Duodenal mucosa (tissue), 2 donors: Measurements from ENCODE around the gene YKT6.
"Not testable (repeated sequence)": the region's sequence is repeated elsewhere in the genome, so short reads cannot be mapped to it uniquely, and the experiment has no call there.

Source experiments
- H3K27ac ChIP-seq: one replicate; pipeline ENCODE4 v1.7.0; 2013; ENCODE audit warnings: low read depth, low read length
- H3K27me3 ChIP-seq, 2 donors: one replicate each; pipeline ENCODE4 v1.7.0; 2013; ENCODE audit warnings: low read length in 2 of 2, control low read depth in 1 of 2; ENCODE audit not compliant: insufficient read depth in 2 of 2, control insufficient read depth in 1 of 2
- H3K36me3 ChIP-seq, 2 donors: one replicate each; pipeline ENCODE4 v1.7.0; 2013; ENCODE audit warnings: low read length in 2 of 2, control low read depth in 1 of 2; ENCODE audit not compliant: insufficient read depth in 2 of 2, control insufficient read depth in 1 of 2
- H3K4me1 ChIP-seq, 2 donors: one replicate each; pipeline ENCODE4 v1.7.0; 2013; ENCODE audit warnings: low read length in 2 of 2, control low read depth in 1 of 2; ENCODE audit not compliant: insufficient read depth in 2 of 2, control insufficient read depth in 1 of 2
- H3K4me3 ChIP-seq, 2 donors: one replicate each; pipeline ENCODE4 v1.7.0; 2013; ENCODE audit warnings: low read length in 2 of 2, low read depth in 1 of 2
- H3K9ac ChIP-seq, 2 donors: one replicate each; pipeline ENCODE4 v1.7.0; 2013; ENCODE audit warnings: low read length in 2 of 2, low read depth in 1 of 2
- H3K9me3 ChIP-seq, 2 donors: one replicate each; pipeline ENCODE4 v1.7.0; 2013; ENCODE audit warnings: low read length in 2 of 2, control low read depth in 1 of 2; ENCODE audit not compliant: control insufficient read depth in 1 of 2

YKT6 gene

DNA sequence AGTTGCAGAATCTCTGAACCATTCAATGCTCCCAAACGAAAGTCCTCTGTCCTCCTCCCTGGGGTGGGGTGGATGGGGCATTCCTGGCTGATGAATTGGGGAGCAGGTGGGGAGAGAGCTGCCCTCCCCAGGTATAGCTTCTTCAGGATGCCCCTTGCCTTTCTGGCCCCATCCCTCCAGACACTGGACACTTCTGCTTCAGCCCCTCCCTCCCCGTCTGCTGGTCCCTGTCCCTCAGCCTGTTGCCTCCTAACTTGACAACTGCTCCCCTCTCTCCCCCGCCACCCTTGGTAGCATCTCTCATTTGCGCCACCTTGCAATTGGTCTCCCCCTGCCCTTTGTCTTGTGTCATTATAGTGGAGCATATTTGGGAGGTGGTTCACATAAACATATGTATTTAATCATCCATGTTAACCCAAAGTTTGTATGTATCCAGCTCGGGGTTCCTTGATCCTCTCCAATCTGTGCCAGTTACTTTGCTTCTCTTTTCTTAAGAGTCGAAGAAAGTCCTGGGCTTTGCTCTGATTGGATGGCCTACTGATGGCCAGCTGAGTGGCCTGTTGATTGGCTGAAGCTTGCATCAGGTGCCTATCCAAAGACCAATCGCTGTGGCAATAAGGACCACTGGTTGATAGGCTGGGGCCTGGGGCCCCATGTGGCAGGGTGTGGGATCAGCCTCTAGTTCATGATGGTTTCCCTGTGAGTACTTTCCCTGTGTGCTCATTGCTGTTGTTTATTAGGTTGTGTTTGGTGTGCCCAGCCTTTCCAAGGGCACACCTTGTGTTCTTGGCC is 7.6 kb upstream of the YKT6 start:
- no peaks in the 10 kb centered on the region for H3K4me1 ChIP-seq
- H3K27ac ChIP-seq: no peak overlapping the region
- H3K9ac ChIP-seq: no peak overlapping the region
- H3K27me3 ChIP-seq: peaks cover 4 to 7% of the 10 kb centered on the region in 2 donors
- H3K4me3 ChIP-seq: no peak overlapping the region
- H3K9me3 ChIP-seq: no peaks in the 10 kb centered on the region
- no peaks in the 10 kb centered on the region for H3K36me3 ChIP-seq

DNA sequence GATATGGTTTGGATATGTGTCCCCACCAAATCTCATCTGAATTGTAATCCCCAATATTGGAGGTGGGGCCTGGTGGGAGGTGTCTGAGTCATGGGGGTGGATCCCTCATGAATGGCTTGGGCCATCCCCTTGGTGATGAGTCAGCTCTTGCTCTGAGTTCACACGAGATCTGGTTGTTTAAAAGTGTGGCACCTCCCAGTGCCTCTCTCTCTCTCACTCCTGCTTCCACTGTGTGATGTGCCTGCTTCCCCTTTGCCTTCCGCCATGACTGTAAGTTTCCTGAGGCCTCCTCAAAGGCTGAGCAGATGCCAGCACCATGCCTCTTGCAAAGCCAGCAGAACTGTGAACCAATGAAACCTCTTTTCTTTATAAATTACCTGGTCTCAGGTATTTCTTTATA is 6.7 kb upstream of the YKT6 start:
- Histone ChIP-seq H3K9ac (no peak overlapping the region), H3K27ac (no peak overlapping the region), H3K36me3 (no peaks in the 10 kb centered on the region), H3K4me3 (no peak overlapping the region), H3K9me3 (no peaks in the 10 kb centered on the region), H3K27me3 (peaks cover 4 to 7% of the 10 kb centered on the region in 2 donors), H3K4me1 (no peaks in the 10 kb centered on the region)

- Histone ChIP-seq H3K27ac (no peak overlapping the region), H3K4me3 (no peak overlapping the region), H3K36me3 (no peaks in the 10 kb centered on the region), H3K27me3 (peaks cover 4 to 7% of the 10 kb centered on the region in 2 donors), H3K9ac (no peak overlapping the region), H3K9me3 (no peaks in the 10 kb centered on the region), H3K4me1 (no peaks in the 10 kb centered on the region)
Measured at GRCh38 chr7:44194562-44195145, 6.1 kb upstream of the YKT6 start.

DNA sequence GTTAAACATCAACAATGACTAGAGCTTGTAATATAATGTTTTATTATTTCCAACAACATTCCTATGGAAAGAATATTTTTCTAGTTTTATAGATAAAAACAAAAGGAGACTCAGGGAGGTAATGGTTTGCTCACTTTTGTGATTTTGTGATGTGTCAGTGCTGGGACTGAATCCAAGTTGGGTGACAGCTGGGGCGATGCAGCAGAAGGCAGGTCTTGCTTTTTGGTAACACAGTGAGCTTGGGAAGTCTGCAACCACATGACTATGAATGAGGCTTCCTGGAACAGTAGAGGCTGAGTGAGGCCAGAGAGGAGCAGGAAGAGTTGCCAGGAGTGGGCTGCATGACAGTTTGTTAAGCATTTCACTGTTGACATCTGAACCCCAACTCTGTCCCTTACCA is 4.9 kb upstream of the YKT6 start:
- H3K27me3 ChIP-seq: peaks cover 4 to 7% of the 10 kb centered on the region in 2 donors
- H3K9me3 ChIP-seq: no peaks in the 10 kb centered on the region
- H3K9ac ChIP-seq: no peak overlapping the region
- no peaks in the 10 kb centered on the region for H3K4me1 ChIP-seq
- H3K27ac ChIP-seq: no peak overlapping the region
- no peak overlapping the region for H3K4me3 ChIP-seq
- no peaks in the 10 kb centered on the region for H3K36me3 ChIP-seq

- Histone ChIP-seq H3K4me1 (peaks cover 0 to under 1% of the 10 kb centered on the region in 2 donors), H3K36me3 (no peaks in the 10 kb centered on the region), H3K4me3 (no peak overlapping the region), H3K9me3 (no peaks in the 10 kb centered on the region), H3K27me3 (peaks cover 4 to 7% of the 10 kb centered on the region in 2 donors), H3K27ac (no peak overlapping the region), H3K9ac (no peak overlapping the region)
Measured at GRCh38 chr7:44196450-44196872, 4.3 kb upstream of the YKT6 start.

DNA sequence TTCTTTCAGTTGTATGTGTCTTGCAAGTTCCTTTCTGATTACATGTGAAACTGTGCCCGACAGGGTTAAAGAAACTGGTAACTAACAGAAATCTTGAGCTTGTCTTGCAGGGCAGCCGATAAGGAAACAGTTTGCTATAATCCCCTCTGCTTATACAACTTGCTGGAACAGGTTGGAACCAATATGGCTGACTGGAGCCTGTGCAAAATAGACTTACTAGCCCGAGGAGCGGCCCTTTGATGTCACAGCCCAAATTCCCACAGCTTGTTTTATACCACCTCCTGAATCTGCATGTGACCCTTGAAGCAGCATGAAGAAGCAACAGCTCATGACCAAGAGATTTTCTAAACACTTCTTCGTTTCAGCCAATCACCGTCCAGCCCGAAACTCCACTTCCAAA is 3.3 kb upstream of the YKT6 start:
- Histone ChIP-seq H3K27ac (no peak overlapping the region), H3K4me3 (no peak overlapping the region), H3K36me3 (no peaks in the 10 kb centered on the region), H3K9me3 (no peaks in the 10 kb centered on the region), H3K9ac (no peak overlapping the region), H3K27me3 (peaks cover 4 to 7% of the 10 kb centered on the region in 2 donors), H3K4me1 (peaks cover 8 to 11% of the 10 kb centered on the region in 2 donors)

GRCh38 chr7:44200163-44200562 is 615 bp upstream of the YKT6 start:
- peaks cover 20 to 21% of the 10 kb centered on the region in 2 donors for H3K4me1 ChIP-seq
- not testable (repeated sequence) for H3K36me3 ChIP-seq, H3K27me3 ChIP-seq, H3K27ac ChIP-seq, H3K9ac ChIP-seq, H3K4me3 ChIP-seq, H3K9me3 ChIP-seq

- H3K4me1 ChIP-seq: peaks cover 20 to 21% of the 10 kb centered on the region in 2 donors
- peak overlapping the region; percentile 16 to 73 for H3K9ac ChIP-seq
Measured at GRCh38 chr7:44201813-44202212, 1.0 kb downstream of the YKT6 start.

GRCh38 chr7:44206008-44206407 is 5.2 kb downstream of the YKT6 start:
- Histone ChIP-seq H3K36me3 (peaks cover 46 to 67% of the 10 kb centered on the region in 2 donors), H3K27ac (no peak overlapping the region), H3K4me3 (no peak overlapping the region), H3K9ac (no peak overlapping the region), H3K27me3 (no peaks in the 10 kb centered on the region), H3K4me1 (peaks cover 20 to 21% of the 10 kb centered on the region in 2 donors), H3K9me3 (no peaks in the 10 kb centered on the region)

More at GRCh38 chr7:44201813-44202212, 1.0 kb downstream of the YKT6 start:
- Histone ChIP-seq H3K9me3 (no peaks in the 10 kb centered on the region), H3K27me3 (peaks cover 4% of the 10 kb centered on the region in 2 donors), H3K27ac (no peak overlapping the region), H3K4me3 (peak overlapping the region; percentile 85), H3K36me3 (peaks cover 18 to 26% of the 10 kb centered on the region in 2 donors)

GRCh38 chr7:44208085-44208484 is 7.3 kb downstream of the YKT6 start:
- peaks cover 62 to 86% of the 10 kb centered on the region in 2 donors for H3K36me3 ChIP-seq

More at GRCh38 chr7:44208085-44208484, 7.3 kb downstream of the YKT6 start:
- H3K27ac ChIP-seq: no peak overlapping the region
- peaks cover 4 to 13% of the 10 kb centered on the region in 2 donors for H3K4me1 ChIP-seq
- no peaks in the 10 kb centered on the region for H3K27me3 ChIP-seq
- no peak overlapping the region for H3K9ac ChIP-seq
- H3K4me3 ChIP-seq: no peak overlapping the region
- no peaks in the 10 kb centered on the region for H3K9me3 ChIP-seq
